ENCODE measurements around the gene UVRAG. TPM values are rescaled to one million over a fixed set of nuclear protein-coding genes. Genes with fewer than 3 reads are reported as not detected.

UVRAG gene
- total and polyA plus RNA-seq, 2 of the 4 experiments (the other 2 are of a cell fraction): 5.6 to 10.9 TPM

- WGBS, 2 experiments (ENCODE audit: extremely low coverage in 2 of 2, insufficient read length in 1 of 2): no CpG with 5 or more reads among the region's 5 CpGs
- no peak for TF ChIP-seq NFE2L2 (IDR thresholded peaks at IDR 0.05; ENCODE audit: low read depth, low read length)
- TF ChIP-seq ELK1 (IDR thresholded peaks at IDR 0.05; ENCODE audit: borderline replicate concordance, low read depth, low read length): no peak
- no peak for TF ChIP-seq SMC3 (IDR thresholded peaks at IDR 0.05; ENCODE audit: low read depth, low read length)
- TF ChIP-seq CEBPB (IDR thresholded peaks at IDR 0.05; ENCODE audit: low read depth, low read length): no peak
- TF ChIP-seq MAZ (IDR thresholded peaks at IDR 0.05; ENCODE audit: borderline replicate concordance, low read depth, low read length): no peak
- no peak for TF ChIP-seq CHD1 (IDR thresholded peaks at IDR 0.05; ENCODE audit: low read depth, low read length)
- no peak for TF ChIP-seq MXI1 (IDR thresholded peaks at IDR 0.05; ENCODE audit: borderline replicate concordance, low read depth, low read length)
- TF ChIP-seq RFX5 (IDR thresholded peaks at IDR 0.05; ENCODE audit: low read depth, low read length): no peak
- TF ChIP-seq RAD21 (IDR thresholded peaks at IDR 0.05; ENCODE audit: low read length): no peak
- no peak for TF ChIP-seq CTCF (conservative IDR thresholded peaks at IDR 0.05; ENCODE audit: low read depth, low read length)
- no peak for TF ChIP-seq POLR2A (IDR thresholded peaks at IDR 0.05; ENCODE audit: low read depth, low read length)
- no peak for TF ChIP-seq FOS (IDR thresholded peaks at IDR 0.05; ENCODE audit: low read depth, low read length)
- TF ChIP-seq BHLHE40 (IDR thresholded peaks at IDR 0.05; ENCODE audit: low read depth, low read length): no peak
- no peak for TF ChIP-seq MAFK (IDR thresholded peaks at IDR 0.05; ENCODE audit: low read depth, low read length)
- TF ChIP-seq RCOR1 (IDR thresholded peaks at IDR 0.05; ENCODE audit: insufficient replicate concordance, low read length): no peak
- TF ChIP-seq USF2 (IDR thresholded peaks at IDR 0.05; ENCODE audit: low read depth, low read length): no peak
- Histone ChIP-seq H3K23ac (ENCODE audit: low read depth, low read length) (no peak overlapping the region), H3K27ac (ENCODE audit: insufficient read depth, low read length) (no peak overlapping the region), H2AFZ (replicated peaks; ENCODE audit: low read length, poor library complexity) (no peak overlapping the region), H4K91ac (ENCODE audit: insufficient read depth, low read depth, low read length) (no peak overlapping the region), H3K4ac (ENCODE audit: low read depth, low read length) (no peak overlapping the region), H4K8ac (ENCODE audit: low read depth in 2 of 2, low read length in 2 of 2) (no peak overlapping the region), H3K9me3 (ENCODE audit: control insufficient read depth, insufficient read depth, low read length) (no peaks in the 10 kb centered on the region), H3K4me1 (ENCODE audit: control insufficient read depth, insufficient read depth, low read length) (no peaks in the 10 kb centered on the region; the same call in 1 of the 2 replicates), H3K27me3 (ENCODE audit: control insufficient read depth, insufficient read depth, low read length) (no peaks in the 10 kb centered on the region), H4K20me1 (ENCODE audit: insufficient read depth, low read length) (no peaks in the 10 kb centered on the region; the same call in 1 of the 2 replicates), H3K36me3 (ENCODE audit: control insufficient read depth, insufficient read depth, low read length) (no peaks in the 10 kb centered on the region), H2BK120ac (ENCODE audit: low read depth, low read length) (no peak overlapping the region), H3K14ac (replicated peaks; ENCODE audit: low read depth, low read length) (no peak overlapping the region), H2BK15ac (ENCODE audit: low read depth, low read length) (no peak overlapping the region), H3K4me2 (ENCODE audit: low read depth, low read length) (no peak overlapping the region), H3K9ac (ENCODE audit: low read depth, low read length) (no peak overlapping the region), H2BK5ac (ENCODE audit: low read depth, low read length, poor library complexity, severe bottlenecking) (no peak overlapping the region), H3K18ac (ENCODE audit: low read depth, low read length) (no peak overlapping the region), H2AK9ac (replicated peaks; ENCODE audit: low read depth, low read length, poor library complexity) (no peak overlapping the region), H2AK5ac (ENCODE audit: low read depth, low read length) (no peak overlapping the region), H4K5ac (ENCODE audit: low read depth, low read length) (no peak overlapping the region), H3K79me1 (ENCODE audit: low read depth in 1 of 2, low read length in 2 of 2) (peaks cover 25% of the 10 kb centered on the region in 2 experiments), H2BK20ac (ENCODE audit: low read depth, low read length) (no peak overlapping the region), H3K4me3 (ENCODE audit: insufficient read depth, low read depth, low read length) (no peak overlapping the region), H3K9me1 (ENCODE audit: insufficient read depth, low read length) (no peaks in the 10 kb centered on the region), H3K56ac (ENCODE audit: extremely low read depth, insufficient read depth, low read length) (no peak overlapping the region)
- ChIA-PET CTCF (no interaction called here), POLR2A (ENCODE audit: unreplicated experiment) (no interaction called here)
- dilution Hi-C loops (cut with HindIII; ENCODE audit: low sequenced_read_pairs, unreplicated experiment): no loop called here
- in situ Hi-C loops (cut with MboI; ENCODE audit: low sequenced_read_pairs): no loop called here
- no TSS peak for BruUV-seq (replicated peaks)
- intact Hi-C loops (cut with micrococcal nuclease): no loop called here
- DNase-seq (no peak), ATAC-seq (ENCODE audit: low read depth) (no peak)
Measured at GRCh38 chr11:75852406-75853017, 37.5 kb downstream of the UVRAG start.

Data from IMR-90 (cell line).